ENCODE measurements around the gene SLC16A10. TPM values are rescaled to one million over a fixed set of nuclear protein-coding genes. Genes with fewer than 3 reads are reported as not detected.
"Not testable (repeated sequence)": the region's sequence is repeated elsewhere in the genome, so short reads cannot be mapped to it uniquely, and the experiment has no call there.

The SLC16A10 gene
- total RNA-seq, 2 donors from 2014 or later, result 24.4 to 32.4 TPM

DNA sequence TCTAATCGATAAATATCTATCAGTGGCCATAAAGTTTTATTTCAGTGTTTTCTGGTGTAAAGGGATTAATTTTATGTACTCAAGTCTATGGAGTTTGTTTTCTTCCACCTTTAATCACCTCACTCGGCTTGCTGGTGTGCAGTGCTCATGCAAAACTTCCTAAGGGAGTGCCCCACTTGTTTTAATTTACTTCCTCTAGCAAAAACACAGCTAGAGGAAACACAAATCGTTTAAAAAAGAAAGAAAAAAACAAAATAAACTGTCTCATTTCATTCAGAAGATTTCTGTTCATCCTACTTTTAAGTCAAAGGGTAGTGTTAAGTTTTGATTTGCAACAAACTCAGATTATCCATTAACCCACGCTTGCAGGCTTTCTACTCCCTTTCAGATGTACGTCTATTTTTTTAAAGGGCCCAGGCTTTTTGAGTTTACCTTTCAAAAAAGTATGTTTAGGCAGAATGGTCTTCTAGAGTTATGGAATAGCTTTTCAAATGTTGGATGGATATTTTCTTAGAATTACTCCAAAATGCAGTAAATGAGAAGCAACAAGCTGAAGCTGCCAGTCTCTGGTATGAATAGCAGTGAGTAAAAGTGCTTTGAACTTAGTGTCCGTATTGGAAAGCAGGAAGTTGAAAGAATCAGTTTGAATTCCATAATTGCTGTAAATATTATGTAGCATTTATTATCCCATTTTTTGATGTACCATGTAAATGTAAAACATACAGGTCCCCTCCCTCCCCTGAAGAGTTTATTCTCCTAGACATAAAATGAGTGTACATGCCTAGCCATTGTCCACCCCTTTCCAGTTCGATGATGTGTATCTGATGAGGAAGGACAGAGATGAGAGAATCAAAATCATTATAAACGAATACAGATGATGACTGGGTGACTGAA, 113.3 kb downstream of the SLC16A10 start:
- Histone ChIP-seq H3K4me1 (ENCODE audit: control insufficient read depth in 1 of 2, low read depth in 2 of 2) (peaks cover 8 to 11% of the 10 kb centered on the region in 2 donors), H3K27me3 (replicated peaks; ENCODE audit: insufficient read depth) (no peaks in the 10 kb centered on the region), H3K36me3 (no peaks in the 10 kb centered on the region), H3K4me3 (no peak overlapping the region), H3K9me3 (no peaks in the 10 kb centered on the region), H3K27ac (no peak overlapping the region)
- no peak for ATAC-seq (ENCODE audit: insufficient number of reproducible peaks, low FRiP score, low read depth)
- TF ChIP-seq, protein P1, sequence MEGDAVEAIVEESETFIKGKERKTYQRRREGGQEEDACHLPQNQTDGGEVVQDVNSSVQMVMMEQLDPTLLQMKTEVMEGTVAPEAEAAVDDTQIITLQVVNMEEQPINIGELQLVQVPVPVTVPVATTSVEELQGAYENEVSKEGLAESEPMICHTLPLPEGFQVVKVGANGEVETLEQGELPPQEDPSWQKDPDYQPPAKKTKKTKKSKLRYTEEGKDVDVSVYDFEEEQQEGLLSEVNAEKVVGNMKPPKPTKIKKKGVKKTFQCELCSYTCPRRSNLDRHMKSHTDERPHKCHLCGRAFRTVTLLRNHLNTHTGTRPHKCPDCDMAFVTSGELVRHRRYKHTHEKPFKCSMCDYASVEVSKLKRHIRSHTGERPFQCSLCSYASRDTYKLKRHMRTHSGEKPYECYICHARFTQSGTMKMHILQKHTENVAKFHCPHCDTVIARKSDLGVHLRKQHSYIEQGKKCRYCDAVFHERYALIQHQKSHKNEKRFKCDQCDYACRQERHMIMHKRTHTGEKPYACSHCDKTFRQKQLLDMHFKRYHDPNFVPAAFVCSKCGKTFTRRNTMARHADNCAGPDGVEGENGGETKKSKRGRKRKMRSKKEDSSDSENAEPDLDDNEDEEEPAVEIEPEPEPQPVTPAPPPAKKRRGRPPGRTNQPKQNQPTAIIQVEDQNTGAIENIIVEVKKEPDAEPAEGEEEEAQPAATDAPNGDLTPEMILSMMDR (IDR thresholded peaks at IDR 0.05), result no peak
- DNase-seq (ENCODE audit: low spot score), result no peak

DNA sequence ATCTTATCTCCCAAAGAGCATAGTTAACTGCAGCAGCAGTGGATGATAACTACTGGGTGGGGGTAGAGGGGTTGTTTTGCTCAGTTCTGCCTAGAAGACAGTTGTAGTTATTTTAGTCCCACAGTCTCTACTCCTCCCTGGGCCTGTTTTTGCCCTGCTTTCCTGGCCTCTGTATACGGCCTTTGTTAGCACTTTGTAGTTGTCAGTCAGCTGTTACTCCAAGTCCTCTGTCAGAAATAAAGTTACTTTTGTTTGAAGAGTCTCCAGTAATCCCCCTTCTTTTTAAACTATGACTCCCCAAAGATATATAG, 113.9 kb downstream of the SLC16A10 start:
- H3K9me3 ChIP-seq, result no peaks in the 10 kb centered on the region
- DNase-seq (ENCODE audit: low spot score) (no peak), ATAC-seq (ENCODE audit: insufficient number of reproducible peaks, low FRiP score, low read depth) (no peak)
- peaks cover 8 to 11% of the 10 kb centered on the region in 2 donors for H3K4me1 ChIP-seq (ENCODE audit: control insufficient read depth in 1 of 2, low read depth in 2 of 2)
- H3K36me3 ChIP-seq, result no peaks in the 10 kb centered on the region
- no peaks in the 10 kb centered on the region for H3K27me3 ChIP-seq (replicated peaks; ENCODE audit: insufficient read depth)
- H3K4me3 ChIP-seq, result no peak overlapping the region
- TF ChIP-seq, protein P1 (IDR thresholded peaks at IDR 0.05), result no peak
- no peak overlapping the region for H3K27ac ChIP-seq

DNA sequence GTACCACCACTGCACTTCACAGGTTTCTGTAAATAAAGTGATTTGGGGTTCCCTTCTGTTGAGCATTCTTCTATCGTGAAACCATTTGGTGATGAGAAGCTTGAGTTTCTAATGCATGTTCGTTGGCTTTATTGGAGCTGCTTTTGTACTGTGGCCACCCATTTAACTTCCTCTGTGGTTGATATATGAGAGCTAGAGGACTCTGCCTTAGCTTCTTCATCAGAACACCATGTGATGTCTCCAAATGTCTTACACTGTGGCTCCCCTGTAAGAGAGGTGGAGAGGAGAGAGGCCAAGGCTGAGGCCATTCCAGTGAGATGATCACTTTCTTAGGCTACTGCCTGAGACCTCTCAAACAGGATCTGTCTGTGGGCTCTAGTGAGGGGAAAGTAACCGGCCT, 114.5 kb downstream of the SLC16A10 start:
- Histone ChIP-seq H3K4me3 (no peak overlapping the region), H3K9me3 (no peaks in the 10 kb centered on the region), H3K27me3 (replicated peaks; ENCODE audit: insufficient read depth) (no peaks in the 10 kb centered on the region), H3K4me1 (ENCODE audit: control insufficient read depth in 1 of 2, low read depth in 2 of 2) (peaks cover 8 to 11% of the 10 kb centered on the region in 2 donors), H3K36me3 (no peaks in the 10 kb centered on the region), H3K27ac (no peak overlapping the region)
- TF ChIP-seq, protein P1 (IDR thresholded peaks at IDR 0.05), result no peak
- ATAC-seq (ENCODE audit: insufficient number of reproducible peaks, low FRiP score, low read depth), result no peak
- DNase-seq (ENCODE audit: low spot score), result no peak

DNA sequence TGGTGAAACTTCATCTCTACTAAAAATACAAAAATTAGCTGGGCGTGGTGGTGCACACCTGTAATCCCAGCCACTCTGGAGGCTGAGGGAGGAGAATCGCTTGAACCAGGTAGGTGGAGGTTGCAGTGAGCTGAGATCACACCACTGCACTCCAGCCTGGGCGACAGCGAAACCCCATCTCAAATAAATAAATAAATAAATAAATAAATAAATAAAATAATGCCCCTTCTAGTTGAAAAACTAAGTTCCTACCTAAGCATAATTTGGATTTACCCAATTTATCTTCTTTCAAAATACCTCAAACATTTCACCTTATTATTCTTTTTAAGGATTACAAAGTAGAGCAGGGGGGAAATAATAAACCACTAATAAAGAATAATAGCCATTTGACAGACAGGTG, 116.2 kb downstream of the SLC16A10 start:
- not testable (repeated sequence) for H3K36me3 ChIP-seq; H3K27ac ChIP-seq; H3K4me3 ChIP-seq; DNase-seq (ENCODE audit: low spot score); H3K9me3 ChIP-seq; H3K27me3 ChIP-seq (replicated peaks; ENCODE audit: insufficient read depth); ATAC-seq (ENCODE audit: insufficient number of reproducible peaks, low FRiP score, low read depth)
- H3K4me1 ChIP-seq (ENCODE audit: control insufficient read depth in 1 of 2, low read depth in 2 of 2), result peaks cover 8 to 11% of the 10 kb centered on the region in 2 donors

GRCh38 chr6:111204305-111204704, 117.0 kb downstream of the SLC16A10 start:
- peaks cover 8 to 11% of the 10 kb centered on the region in 2 donors for H3K4me1 ChIP-seq (ENCODE audit: control insufficient read depth in 1 of 2, low read depth in 2 of 2)
- H3K36me3 ChIP-seq, result no peaks in the 10 kb centered on the region
- H3K4me3 ChIP-seq, result no peak overlapping the region
- ATAC-seq (ENCODE audit: insufficient number of reproducible peaks, low FRiP score, low read depth), result no peak
- no peaks in the 10 kb centered on the region for H3K9me3 ChIP-seq
- DNase-seq (ENCODE audit: low spot score), result no peak
- H3K27ac ChIP-seq, result no peak overlapping the region
- TF ChIP-seq, protein P1 (IDR thresholded peaks at IDR 0.05), result no peak
- no peaks in the 10 kb centered on the region for H3K27me3 ChIP-seq (replicated peaks; ENCODE audit: insufficient read depth)

Data from thoracic aorta (tissue), 2 donors.